Measurements from ENCODE around the gene BAG3. TPM values are rescaled to one million over a fixed set of nuclear protein-coding genes. Genes with fewer than 3 reads are reported as not detected.
"Not testable (repeated sequence)": the region's sequence is repeated elsewhere in the genome, so short reads cannot be mapped to it uniquely, and the experiment has no call there.

BAG3 gene
- total RNA-seq, 1 experiment from 2014 or later: 131 TPM

DNA sequence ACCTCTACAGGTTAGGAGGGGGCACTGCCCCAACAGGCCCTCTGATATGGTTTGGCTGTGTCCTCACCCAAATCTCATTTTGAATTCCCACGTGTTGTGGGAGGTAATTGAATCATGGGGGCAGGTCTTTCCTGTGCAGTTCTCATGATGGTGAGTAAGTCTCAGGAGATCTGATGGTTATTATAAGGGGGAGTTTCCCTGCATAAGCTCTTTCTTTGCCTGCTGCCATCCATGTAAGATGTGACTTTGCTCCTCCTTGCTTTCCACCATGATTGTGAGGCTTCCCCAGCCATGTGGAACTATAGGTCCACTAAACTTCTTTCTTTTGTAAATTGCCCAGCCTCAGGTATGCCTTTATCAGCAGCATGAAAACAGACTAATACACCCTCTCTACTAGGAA, 59.8 kb downstream of the BAG3 start:
- H3K27me3 ChIP-seq (ENCODE audit: control insufficient read depth, insufficient read depth, low read length); H3K36me3 ChIP-seq (ENCODE audit: control insufficient read depth, insufficient read depth, low read length); BruUV-seq (replicated peaks); POLR2A ChIA-PET; H3K4me1 ChIP-seq (ENCODE audit: control insufficient read depth, insufficient read depth, low read length); CTCF ChIA-PET; H3K4me3 ChIP-seq (ENCODE audit: low read depth in 2 of 2, low read length in 2 of 2); H3K9me3 ChIP-seq (ENCODE audit: control insufficient read depth, insufficient read depth, low read depth, low read length); H3K27ac ChIP-seq (ENCODE audit: low read length); ATAC-seq; in situ Hi-C loops (cut with HindIII; ENCODE audit: low pct_unique_long_range_greater_than_20kb, low sequenced_read_pairs); DNase-seq (ENCODE audit: low read depth, low spot score); intact Hi-C loops (cut with micrococcal nuclease; ENCODE audit: unreplicated experiment): not testable (repeated sequence)

DNA sequence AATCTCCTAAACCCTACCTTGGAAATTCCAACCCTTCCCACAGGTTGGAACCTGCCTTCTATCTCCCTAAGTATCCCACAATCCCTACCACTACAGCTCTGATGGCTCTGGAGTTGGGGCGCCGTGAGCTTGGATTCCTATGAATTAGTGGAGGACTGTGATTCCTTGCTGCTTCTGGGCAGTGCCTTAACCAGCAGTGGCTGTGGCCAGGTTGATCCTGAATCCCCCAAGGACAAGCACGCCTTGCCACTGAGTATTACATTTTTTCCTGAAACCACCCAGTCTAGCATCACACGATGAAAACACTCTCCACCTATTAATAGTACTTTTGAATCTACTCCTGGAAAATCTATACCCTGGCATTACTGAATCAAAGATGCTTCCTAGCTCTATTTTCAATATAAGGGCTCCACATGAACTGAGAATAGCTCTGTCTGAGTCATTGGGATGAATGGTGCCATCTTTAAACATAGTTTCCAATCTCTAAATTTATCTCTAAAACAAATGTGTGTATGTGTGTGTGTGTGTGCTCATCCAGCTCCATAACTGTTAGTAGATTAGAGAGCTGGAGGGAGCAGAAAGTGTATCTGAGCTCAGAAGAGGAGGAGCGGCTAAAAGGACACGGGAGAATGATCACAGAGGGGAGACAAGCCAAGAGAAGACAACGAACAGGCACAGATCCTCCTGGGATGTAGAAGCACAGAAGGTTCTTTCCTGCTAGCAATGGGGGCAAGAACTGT, 62.7 kb downstream of the BAG3 start:
- Histone ChIP-seq H3K4me1 (ENCODE audit: control insufficient read depth, insufficient read depth, low read length) (no peaks in the 10 kb centered on the region), H3K4me3 (ENCODE audit: low read depth in 2 of 2, low read length in 2 of 2) (no peak overlapping the region), H3K27ac (ENCODE audit: low read length) (no peak overlapping the region), H3K27me3 (ENCODE audit: control insufficient read depth, insufficient read depth, low read length) (no peaks in the 10 kb centered on the region), H3K9me3 (ENCODE audit: control insufficient read depth, insufficient read depth, low read depth, low read length) (no peaks in the 10 kb centered on the region), H3K36me3 (ENCODE audit: control insufficient read depth, insufficient read depth, low read length) (no peaks in the 10 kb centered on the region)
- no peak for DNase-seq (ENCODE audit: low read depth, low spot score)
- intact Hi-C loops (cut with micrococcal nuclease; ENCODE audit: unreplicated experiment): no loop called here
- TF ChIP-seq, protein P1, sequence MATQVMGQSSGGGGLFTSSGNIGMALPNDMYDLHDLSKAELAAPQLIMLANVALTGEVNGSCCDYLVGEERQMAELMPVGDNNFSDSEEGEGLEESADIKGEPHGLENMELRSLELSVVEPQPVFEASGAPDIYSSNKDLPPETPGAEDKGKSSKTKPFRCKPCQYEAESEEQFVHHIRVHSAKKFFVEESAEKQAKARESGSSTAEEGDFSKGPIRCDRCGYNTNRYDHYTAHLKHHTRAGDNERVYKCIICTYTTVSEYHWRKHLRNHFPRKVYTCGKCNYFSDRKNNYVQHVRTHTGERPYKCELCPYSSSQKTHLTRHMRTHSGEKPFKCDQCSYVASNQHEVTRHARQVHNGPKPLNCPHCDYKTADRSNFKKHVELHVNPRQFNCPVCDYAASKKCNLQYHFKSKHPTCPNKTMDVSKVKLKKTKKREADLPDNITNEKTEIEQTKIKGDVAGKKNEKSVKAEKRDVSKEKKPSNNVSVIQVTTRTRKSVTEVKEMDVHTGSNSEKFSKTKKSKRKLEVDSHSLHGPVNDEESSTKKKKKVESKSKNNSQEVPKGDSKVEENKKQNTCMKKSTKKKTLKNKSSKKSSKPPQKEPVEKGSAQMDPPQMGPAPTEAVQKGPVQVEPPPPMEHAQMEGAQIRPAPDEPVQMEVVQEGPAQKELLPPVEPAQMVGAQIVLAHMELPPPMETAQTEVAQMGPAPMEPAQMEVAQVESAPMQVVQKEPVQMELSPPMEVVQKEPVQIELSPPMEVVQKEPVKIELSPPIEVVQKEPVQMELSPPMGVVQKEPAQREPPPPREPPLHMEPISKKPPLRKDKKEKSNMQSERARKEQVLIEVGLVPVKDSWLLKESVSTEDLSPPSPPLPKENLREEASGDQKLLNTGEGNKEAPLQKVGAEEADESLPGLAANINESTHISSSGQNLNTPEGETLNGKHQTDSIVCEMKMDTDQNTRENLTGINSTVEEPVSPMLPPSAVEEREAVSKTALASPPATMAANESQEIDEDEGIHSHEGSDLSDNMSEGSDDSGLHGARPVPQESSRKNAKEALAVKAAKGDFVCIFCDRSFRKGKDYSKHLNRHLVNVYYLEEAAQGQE (IDR thresholded peaks at IDR 0.05; ENCODE audit: insufficient read depth in 1 of 2, low read depth in 2 of 2, low read length in 1 of 2): no peak
- TF ChIP-seq TCF7L2 (IDR thresholded peaks at IDR 0.05; ENCODE audit: low read depth, low read length): no peak
- TF ChIP-seq SIN3A (IDR thresholded peaks at IDR 0.05; ENCODE audit: borderline replicate concordance, insufficient read depth, low read depth, low read length): no peak
- TF ChIP-seq POLR2AphosphoS5 (IDR thresholded peaks at IDR 0.05; ENCODE audit: low read depth, low read length): no peak
- TF ChIP-seq, protein P2, sequence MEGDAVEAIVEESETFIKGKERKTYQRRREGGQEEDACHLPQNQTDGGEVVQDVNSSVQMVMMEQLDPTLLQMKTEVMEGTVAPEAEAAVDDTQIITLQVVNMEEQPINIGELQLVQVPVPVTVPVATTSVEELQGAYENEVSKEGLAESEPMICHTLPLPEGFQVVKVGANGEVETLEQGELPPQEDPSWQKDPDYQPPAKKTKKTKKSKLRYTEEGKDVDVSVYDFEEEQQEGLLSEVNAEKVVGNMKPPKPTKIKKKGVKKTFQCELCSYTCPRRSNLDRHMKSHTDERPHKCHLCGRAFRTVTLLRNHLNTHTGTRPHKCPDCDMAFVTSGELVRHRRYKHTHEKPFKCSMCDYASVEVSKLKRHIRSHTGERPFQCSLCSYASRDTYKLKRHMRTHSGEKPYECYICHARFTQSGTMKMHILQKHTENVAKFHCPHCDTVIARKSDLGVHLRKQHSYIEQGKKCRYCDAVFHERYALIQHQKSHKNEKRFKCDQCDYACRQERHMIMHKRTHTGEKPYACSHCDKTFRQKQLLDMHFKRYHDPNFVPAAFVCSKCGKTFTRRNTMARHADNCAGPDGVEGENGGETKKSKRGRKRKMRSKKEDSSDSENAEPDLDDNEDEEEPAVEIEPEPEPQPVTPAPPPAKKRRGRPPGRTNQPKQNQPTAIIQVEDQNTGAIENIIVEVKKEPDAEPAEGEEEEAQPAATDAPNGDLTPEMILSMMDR (IDR thresholded peaks at IDR 0.05): no peak
- no peak for ATAC-seq
- in situ Hi-C loops (cut with HindIII; ENCODE audit: low pct_unique_long_range_greater_than_20kb, low sequenced_read_pairs): no loop called here
- ChIA-PET POLR2A (interaction anchor here (0.8 kb wide), 1 partner anchor 515 kb away, joined by 3 read pairs; no protein-coding TSS in a partner anchor), CTCF (no interaction called here)
- no TSS peak for BruUV-seq (replicated peaks)

DNA sequence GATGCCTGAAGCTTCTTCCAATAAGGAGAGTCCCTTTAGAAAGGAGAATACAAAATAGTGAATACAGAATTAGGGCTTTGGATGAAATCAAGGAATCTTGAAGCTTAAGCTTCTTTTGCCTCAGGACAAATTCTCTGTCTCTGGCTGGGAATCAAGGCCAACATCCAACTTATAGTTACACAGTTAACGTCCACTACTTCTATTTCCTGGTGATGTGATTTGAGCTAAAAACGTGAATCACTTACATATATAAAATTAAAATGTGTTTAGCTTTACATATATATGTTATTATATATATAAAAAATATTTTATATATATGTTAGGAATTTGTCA, 63.3 kb downstream of the BAG3 start:
- Histone ChIP-seq H3K9me3 (ENCODE audit: control insufficient read depth, insufficient read depth, low read depth, low read length) (no peaks in the 10 kb centered on the region), H3K4me1 (ENCODE audit: control insufficient read depth, insufficient read depth, low read length) (no peaks in the 10 kb centered on the region), H3K27me3 (ENCODE audit: control insufficient read depth, insufficient read depth, low read length) (no peaks in the 10 kb centered on the region), H3K4me3 (ENCODE audit: low read depth in 2 of 2, low read length in 2 of 2) (no peak overlapping the region), H3K27ac (ENCODE audit: low read length) (no peak overlapping the region), H3K36me3 (ENCODE audit: control insufficient read depth, insufficient read depth, low read length) (no peaks in the 10 kb centered on the region)
- CTCF ChIA-PET: interaction anchor here (0.5 kb wide), 1 partner anchor 182 kb away, joined by 4 read pairs; no protein-coding TSS in a partner anchor
- DNase-seq (ENCODE audit: low read depth, low spot score) (no peak), ATAC-seq (no peak)
- intact Hi-C loops (cut with micrococcal nuclease; ENCODE audit: unreplicated experiment) (no loop called here), in situ Hi-C loops (cut with HindIII; ENCODE audit: low pct_unique_long_range_greater_than_20kb, low sequenced_read_pairs) (no loop called here)
- TF ChIP-seq, protein P2 (IDR thresholded peaks at IDR 0.05): no peak
- TF ChIP-seq TCF7L2 (IDR thresholded peaks at IDR 0.05; ENCODE audit: low read depth, low read length) (no peak), SIN3A (IDR thresholded peaks at IDR 0.05; ENCODE audit: borderline replicate concordance, insufficient read depth, low read depth, low read length) (no peak), POLR2AphosphoS5 (IDR thresholded peaks at IDR 0.05; ENCODE audit: low read depth, low read length) (no peak)
- TF ChIP-seq, protein P1 (IDR thresholded peaks at IDR 0.05; ENCODE audit: insufficient read depth in 1 of 2, low read depth in 2 of 2, low read length in 1 of 2): no peak
- no TSS peak for BruUV-seq (replicated peaks)
- POLR2A ChIA-PET: no interaction called here

Measured in Panc1 (cell line).